NT2/D1 (cell line): ENCODE results near the gene WFS1.

ENCODE experiments used
- SUZ12 ChIP-seq: IDR thresholded peaks from 2 replicates; pipeline ENCODE4 v1.6.1; 2011; ENCODE audit not compliant: insufficient read length, insufficient read depth; ENCODE audit errors: extremely low read depth
- YY1 ChIP-seq: IDR thresholded peaks from 2 replicates; pipeline ENCODE4 v1.6.1; 2011; ENCODE audit not compliant: insufficient read length, insufficient read depth
- ZNF274 ChIP-seq: IDR thresholded peaks from 2 replicates; pipeline ENCODE4 v1.6.1; 2011; ENCODE audit warnings: mild to moderate bottlenecking, low read depth, low read length

DNA sequence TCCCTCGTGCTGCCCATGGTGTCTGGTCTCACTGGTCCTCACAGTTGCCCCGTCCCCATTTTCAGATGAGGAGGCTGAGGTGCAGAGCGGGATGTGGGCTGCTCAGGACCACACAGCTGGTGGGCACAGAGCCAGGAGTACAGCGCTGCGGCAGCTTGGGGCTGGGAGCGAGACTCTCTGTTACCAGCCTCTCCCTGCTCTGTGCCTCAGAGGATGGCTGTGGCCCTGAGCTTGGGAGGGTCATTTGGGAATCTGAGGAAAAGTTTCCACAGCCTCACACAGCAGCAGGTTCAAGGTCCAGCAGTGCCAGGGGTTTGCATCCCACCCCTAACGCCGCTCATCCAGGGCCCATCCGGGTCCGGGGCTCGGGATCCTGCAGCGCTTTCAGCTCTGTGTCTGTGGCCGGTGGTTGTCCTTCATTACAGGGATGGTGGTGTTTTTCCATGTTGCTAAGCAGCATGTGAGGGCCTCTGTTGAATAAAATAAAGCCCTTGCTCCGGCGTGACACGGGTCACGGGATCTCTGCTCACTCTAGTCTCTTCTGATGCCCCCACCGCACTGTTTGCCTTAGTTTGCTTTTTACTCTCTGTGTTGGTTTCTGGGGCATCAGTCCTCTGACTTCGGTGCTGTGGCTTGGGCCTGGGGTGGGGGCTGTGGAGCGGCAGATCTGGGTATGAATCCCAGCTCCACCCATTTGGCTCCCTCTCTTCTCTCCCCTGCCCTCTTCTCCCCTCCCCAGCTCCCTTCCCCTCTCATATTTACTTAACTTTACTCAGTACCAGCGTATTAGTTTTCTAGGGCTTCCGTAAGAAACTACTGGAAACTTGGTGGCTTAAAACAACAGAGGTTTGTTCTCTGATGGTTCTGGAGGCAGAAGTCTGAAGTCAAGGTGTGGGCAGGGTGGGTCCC is 6.5 kb downstream of the WFS1 start:
- TF ChIP-seq YY1 (no peak), ZNF274 (no peak), SUZ12 (no peak)
